Stimulated activated CD4-positive, alpha-beta T cell treated with anti-CD3 and anti-CD28 coated beads, Interleukin-12 subunit alpha, Interleukin-12 subunit beta, amount 100 ng/mL, for 24 hours (primary cell): Measurements from ENCODE around the gene MDFIC.

Experiments
- DNase-seq, 2 experiments: peaks; one replicate each; pipeline ENCODE4 v3.0.0-alpha.2; 2020; ENCODE audit warnings: low read depth in 2 of 2

The MDFIC gene

DNA sequence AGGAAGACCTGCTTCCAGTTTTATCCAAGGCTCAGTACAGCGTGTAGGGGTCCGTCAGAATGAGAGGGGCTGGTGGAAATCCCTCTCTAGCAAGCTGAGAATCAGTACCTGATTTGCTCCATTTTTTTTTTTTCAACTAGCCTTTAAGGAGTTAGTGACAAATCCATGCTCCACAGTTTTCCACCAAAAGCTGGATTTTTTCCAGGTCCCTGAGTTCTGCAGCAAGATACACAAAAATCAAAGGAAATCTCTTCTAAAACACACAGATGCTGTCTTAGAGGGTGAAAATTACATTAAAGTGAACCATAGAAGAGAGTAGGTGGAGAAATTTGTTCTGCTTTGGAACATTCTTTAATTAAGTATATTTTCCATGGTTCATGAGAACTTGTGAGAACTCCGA lies 30.4 kb downstream of the MDFIC start:
- no peak for DNase-seq

DNA sequence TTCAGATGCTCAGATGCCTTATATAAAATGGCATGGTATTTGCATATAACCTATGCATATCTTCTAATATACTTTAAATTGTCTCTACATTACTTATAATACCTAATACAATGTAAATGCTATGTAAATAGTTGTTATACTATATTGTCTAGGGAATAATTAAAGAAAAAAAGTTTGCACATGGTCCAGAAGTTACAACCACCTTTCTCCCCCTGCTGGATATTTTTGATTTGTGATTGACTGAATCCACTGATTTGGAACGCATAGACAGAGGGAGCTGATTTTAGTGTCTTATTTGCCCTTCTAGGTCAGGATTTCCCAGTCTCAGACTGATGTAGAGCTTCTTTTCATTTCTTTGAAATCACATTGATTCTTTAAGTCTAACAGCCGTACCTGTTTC lies 31.8 kb downstream of the MDFIC start:
- no peak for DNase-seq

DNA sequence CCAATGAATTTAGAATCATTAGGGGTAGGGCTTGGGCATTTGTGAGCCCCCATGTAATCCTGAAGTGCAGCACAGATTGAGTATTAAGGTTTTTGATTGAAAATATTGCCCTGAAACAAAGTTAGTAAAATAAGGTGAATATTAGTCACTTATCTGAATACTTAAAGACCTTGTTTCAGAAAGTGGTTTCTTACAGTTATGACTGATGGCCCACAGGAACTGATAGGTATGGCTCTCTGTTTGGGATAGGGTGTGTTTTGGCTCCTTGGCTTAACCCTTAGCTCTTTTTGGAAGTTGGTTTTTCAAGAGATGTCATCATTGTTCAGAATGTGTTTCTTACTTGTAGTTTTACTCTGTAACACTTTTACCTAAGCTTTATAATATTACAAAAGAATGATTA lies 34.8 kb downstream of the MDFIC start:
- DNase-seq: no peak

DNA sequence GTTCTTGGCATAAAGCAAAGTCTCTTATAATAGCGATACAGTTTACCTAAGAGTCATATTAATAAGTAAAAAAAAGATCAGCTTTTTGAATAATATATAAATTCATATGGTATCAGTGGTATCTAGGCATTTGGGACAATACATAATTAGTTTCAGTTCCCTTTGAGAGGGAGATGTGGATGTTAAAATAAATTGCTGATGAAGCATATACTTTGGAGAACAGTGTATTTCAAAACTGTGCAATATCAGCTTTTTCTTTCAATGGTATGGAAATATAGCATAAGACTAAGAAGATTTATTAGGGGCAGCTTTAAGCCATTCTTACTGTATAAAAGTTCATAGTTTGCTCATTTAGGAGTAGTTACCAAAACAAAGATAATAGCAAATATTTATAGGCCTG lies 35.5 kb downstream of the MDFIC start:
- no peak for DNase-seq

DNA sequence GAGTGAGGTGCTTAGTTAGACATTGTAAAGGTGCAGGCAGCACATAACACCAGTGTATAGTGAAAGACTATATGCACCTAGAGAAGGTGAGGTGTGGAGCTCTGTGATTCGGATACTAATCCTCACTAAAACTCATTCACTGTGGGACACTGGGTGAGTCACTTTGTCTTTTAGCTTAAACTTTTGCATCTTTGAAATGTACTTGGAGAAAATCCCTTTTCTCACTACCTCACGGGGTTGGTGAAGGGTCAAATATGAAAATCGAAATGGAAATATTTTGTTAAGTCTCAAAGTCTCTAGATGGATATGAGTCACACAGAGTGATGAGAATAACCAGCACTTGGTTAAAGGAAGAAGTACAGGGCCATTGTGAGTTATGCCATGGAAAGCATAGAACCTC lies 38.0 kb downstream of the MDFIC start:
- no peak for DNase-seq

DNA sequence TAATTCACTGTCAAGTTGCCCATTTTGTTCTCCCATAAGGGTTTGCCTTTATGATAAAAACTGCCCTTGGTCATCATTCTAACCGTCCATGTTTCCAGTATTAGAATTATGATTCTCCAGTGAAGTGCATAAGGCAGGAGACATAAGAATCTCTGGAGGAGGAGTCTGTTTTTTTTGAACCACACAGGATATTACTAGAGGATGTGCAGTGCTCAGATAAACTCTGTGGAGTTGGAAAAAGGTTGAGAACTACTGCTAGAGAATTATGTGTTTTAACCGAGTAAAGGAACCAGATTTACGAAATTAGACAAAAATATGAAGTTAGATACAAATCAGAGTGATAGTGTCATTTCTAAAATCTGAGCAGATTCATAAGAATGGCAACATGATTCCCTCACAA lies 40.5 kb downstream of the MDFIC start:
- DNase-seq: no peak

DNA sequence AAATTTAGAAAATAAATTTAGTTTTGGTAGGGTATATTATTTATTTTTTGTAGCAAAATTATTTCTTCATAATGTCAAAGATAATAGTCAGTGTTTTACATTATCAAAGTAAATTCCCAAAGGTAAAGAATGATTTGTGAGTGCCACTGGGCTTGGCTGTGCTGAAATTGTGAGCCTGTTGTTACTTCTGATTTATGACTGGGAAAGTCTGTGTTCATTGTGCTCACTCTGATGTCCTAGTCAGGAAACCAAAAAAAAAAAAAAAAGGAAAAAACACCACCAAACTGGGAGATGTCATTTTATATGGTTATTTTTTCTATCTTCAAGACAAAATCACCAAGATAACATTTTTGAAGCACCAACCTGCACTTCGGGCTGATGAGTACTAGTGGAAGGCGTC lies 44.3 kb downstream of the MDFIC start:
- DNase-seq: no peak

DNA sequence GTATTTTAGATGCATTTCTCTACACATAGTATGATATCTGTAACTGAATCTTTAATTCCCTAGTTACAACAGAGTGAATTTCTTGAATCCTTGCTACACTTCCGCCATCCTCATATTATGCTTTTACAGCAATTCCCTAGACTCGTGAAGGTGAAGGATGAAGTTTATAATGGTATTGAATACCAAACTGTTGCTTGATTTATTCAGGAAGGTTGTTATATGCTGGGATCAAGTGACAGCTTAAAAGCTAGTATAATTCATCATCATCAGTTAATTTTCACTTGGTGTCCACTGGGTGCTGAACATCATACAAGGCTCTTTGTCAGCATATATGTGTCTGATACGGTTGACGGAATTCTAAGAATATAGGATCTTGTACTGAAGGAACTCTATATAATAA lies 47.2 kb downstream of the MDFIC start:
- DNase-seq: no peak

DNA sequence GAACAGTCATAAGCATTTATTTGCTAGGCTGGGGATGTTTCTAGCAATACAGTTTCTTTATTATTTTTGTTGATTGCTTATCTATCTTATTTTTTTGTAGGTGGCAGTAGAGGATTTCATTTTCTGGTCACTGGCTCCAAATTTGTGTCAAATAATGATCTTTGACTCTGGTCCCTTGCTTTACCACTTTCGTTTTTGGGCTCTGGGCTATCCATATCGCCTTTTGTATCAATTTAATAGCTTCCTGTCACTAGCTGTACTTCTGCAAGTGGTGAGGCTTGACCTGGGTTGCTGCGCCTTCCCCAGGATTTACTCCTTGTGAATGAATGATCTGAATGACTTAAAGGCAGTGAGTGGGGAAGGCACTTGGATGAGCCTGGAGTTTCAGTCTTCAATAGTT lies 48.4 kb downstream of the MDFIC start:
- DNase-seq: no peak

DNA sequence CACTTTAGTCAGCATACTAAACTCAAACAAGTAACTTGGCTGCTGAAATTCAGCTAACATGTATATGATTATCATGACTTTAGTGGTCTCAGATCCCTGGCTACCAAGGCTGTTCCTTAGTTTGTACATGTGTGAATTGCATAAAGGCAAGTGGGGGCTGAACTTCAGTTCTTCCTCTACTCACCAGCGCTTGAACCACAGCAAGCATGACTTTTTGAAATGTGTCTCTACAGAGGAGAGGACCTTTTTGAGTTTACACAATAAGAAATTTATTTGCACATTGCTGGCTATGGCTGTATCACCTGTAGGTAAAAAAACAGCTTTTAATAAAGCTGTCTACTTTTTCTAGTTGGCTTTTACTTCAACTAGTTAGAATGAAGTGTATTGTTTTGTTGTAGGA lies 48.8 kb downstream of the MDFIC start:
- no peak for DNase-seq

DNA sequence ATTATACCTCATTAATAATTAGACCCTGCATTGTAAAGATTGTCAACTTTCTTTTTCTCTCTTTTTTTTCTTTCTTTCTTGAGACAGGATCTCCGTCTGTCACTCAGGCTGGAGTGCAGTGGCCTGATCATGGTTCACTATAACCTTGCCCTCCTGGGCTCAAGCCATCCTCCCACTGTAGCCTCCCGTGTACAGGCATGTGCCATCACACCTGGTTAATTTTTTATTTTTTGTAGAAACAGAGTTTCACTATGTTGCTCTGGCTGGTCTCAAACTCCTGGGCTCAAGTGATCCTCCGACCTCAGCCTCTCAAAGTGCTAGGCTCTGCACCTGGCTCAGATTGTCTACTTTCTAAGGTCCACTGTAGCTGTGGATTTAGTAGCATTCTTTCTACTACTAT lies 50.7 kb downstream of the MDFIC start:
- DNase-seq: no peak

DNA sequence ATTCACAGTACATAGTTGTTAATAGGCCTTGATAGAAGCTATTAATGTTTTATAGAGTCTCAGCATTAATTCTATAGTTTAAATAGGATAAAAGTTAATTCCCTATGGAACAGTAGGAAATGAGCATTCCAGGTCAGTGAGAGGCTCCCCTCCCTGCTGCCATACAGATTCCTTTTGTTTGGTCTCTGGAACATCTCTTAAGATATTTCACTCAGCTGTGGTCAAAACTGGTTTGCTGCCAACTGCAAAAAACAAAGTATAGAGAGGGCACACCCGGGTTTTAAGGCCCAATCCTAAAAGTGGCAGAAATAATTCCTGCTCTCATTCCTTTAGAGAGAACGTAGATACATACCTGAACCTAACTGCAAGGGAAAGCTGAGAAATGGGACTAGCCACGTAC lies 51.3 kb downstream of the MDFIC start:
- DNase-seq: no peak

DNA sequence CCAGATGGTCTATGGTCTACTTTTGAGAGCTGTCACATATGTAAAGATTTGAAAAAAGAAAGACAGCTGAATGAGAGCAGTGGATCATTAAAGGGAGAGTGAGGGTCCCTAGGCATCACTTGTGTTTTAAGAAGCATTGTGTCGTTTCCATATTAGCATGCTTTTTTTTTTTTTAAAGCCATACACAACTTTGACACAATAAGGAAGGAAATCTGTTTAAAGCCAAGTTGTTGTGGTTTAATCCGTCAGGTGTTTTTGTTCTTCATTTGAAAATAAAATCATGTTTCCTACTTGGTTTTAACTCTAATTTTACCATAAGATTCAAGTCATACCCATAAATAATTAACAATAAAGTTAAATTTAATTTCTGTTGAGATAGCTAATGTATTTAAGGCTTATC lies 53.5 kb downstream of the MDFIC start:
- no peak for DNase-seq

DNA sequence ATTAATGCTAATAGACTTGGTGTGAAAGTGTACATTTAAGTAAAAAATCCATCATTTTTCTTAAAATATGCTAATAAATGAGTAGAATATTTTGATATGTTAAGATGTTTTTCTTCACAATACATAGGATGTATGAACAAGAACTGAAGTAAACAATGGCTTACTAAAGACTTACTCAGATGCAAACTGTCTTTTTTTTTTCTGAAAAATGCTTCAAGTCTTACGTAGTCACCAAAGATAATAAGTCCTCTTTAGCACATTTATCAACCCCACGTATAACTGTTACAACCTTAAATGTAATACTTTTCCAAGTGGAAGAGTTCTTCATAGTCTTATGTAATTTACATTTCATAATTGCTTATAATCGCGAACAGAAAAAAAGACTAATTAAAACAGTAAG lies 54.8 kb downstream of the MDFIC start:
- no peak for DNase-seq

DNA sequence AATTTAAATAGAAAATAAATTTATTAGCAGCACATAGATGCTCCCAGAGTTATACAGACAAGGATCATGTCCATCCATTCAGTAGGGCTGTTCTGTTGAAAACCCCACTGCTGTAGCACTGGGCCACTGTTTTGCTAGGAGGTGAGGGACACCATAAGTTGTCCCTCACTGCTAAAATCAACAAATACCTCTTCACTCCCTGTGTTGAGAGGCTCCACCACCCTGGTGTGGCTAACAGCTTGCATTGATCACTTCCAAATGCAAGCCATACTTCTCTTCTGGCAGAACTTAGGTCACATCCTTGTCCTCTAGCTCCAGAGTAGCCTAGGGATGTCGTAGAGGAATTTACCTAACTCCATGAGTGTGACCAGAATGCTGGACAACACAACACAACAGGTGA lies 55.4 kb downstream of the MDFIC start:
- DNase-seq: no peak

DNA sequence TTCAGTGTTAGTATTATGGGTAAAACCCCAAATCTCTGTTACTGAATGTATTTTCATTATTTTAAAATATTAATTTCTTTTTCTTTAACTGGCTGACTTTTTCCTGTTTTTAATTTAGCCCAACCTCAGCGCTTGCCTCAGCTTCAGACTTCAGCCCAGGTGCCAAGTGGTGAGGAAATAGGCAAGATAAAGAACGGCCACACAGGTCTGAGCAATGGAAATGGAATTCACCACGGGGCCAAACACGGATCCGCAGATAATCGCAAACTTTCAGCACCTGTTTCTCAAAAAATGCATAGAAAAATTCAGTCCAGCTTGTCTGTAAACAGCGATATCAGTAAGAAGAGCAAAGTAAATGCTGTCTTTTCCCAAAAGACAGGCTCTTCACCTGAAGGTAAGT lies 57.5 kb downstream of the MDFIC start:
- no peak for DNase-seq

DNA sequence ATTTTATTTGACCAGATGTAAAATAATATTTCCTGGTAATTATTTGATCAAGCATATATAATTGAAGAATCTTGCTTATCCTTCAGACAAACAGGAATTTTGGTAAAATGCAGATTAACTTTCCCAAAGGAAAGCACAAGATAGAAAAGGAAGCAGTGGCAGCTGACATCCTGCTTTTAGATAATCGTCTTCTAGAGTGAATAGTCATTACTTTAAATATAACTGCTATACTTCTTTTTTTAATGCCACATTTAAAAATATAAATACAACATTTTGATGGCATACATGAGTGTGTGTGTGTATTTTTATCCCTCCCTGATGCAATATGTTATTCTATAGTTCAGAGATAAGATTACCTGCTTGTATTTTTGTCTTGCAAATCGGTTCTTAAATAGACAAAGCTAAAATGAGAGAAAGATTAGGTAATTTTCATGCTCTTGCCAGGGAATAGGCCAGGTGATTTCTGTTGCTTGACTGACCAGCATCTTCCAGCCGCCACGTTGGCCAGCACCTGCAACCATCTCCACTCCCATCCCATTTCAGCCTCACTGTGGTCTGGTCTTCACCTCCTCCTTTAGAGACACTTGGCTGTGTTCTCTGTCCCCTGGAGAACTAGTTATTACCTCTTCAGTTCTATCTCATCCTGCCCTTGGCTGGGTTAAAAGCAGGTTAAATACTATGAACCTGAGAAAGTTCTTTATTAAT lies 58.1 kb downstream of the MDFIC start:
- no peak for DNase-seq

DNA sequence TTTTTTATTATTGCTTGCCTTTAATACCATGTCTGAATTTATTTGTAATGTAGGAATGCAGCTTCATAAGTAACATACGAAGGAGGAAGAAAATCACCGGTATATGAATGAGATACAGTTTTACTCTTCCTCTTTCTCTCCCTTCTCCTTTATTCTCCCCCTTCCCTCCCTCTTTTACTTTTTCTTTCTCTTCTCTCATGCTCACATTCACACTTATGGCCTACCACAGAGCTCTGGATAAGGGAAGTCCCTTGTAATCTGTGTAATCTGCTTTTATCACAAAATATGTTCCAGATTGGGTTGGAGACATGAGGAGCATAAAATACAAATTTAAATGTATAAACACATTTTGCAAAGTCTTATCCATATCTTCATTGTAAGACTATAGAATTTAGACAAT lies 59.4 kb downstream of the MDFIC start:
- no peak for DNase-seq

DNA sequence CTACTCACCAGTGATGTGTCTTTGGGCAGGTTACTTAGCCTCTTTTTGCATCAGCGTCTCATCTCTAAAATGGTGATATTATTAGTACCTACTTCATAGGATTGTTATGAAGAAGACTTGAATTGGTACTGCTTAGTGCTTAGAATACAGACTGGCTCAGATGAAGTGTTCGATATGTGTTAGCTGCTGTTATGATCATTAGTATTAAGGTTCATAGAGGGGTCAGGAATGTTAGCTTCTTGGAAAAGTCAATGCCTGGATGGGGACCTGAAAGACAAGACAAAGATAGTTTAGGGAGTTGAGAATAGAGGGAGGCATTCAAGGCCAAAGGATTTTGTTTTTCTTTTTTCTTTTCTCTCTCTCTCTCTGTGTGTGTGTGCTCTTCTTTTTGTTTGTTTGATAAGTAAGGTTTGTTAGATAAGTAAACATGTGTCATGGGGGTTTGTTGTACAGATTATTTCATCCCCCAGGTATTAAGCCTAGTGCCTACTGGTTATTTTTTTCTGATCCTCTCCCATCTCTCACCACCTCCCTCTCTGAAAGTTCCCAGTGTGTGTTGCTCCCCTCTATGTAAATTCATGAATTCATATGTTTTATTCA lies 63.3 kb downstream of the MDFIC start:
- DNase-seq: no peak

DNA sequence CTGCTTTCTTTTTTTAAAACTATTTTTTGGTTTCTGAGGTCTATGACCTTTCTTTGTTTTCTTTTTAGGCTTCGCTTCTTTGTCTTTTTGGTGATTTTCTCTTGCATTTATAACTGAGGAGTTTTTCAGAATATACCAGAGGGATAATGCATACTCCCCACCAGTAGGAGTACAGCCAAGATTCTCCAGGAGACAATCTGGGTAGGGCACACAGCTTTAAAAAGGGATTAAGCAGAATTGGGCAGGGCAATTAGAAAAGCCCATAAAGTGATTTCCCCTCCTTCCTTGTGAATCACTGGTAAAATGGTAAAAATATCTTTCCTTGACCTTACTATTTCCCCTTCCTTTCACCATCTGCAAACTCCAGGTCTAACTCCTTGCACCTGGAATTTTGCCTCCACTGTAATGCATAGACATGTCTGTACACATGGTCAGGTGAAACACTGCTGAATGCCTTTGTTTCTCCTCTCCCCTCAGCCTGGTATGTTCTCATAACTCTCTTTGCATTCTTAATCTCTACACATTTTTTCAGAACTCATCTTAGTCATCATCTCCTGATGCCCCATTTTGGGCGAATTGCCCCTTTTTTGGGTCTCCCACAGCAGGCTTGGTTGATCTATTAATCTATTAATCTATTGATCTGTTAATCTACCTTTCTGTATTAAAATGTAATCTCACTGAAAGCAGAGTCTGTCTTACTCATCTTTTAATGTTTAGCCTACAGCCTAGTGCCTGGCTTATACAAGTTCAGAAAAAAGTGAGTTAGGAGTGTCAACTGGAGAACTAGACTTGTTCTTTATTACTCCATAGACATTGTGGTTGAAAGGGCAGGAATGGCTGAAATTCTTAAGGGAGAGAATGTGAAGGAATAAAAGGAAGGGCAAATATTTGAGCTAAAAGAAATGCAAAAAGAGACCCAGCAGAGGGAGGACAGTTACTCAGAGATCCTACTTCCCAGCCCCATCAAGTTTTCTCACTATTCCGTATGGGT lies 64.6 kb downstream of the MDFIC start:
- DNase-seq: no peak

DNA sequence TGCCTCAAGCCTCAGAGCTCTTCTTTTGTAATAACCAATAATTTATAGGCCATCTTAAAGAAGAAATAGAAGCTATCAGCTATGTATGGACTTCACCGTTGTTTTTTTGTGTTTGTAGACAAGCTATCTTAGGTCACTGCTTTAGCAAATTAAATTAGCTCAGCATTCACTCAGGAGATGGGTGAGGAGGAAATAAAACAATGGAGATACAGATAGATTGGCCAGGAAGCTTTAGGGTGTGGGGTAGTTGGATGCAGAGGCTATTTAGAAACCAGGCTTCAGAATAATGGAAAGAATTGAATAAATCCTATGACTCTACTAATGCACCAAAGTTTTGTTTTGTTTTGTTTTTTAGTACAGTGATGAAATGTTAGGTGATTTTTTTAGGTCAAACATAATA lies 66.1 kb downstream of the MDFIC start:
- no peak for DNase-seq

DNA sequence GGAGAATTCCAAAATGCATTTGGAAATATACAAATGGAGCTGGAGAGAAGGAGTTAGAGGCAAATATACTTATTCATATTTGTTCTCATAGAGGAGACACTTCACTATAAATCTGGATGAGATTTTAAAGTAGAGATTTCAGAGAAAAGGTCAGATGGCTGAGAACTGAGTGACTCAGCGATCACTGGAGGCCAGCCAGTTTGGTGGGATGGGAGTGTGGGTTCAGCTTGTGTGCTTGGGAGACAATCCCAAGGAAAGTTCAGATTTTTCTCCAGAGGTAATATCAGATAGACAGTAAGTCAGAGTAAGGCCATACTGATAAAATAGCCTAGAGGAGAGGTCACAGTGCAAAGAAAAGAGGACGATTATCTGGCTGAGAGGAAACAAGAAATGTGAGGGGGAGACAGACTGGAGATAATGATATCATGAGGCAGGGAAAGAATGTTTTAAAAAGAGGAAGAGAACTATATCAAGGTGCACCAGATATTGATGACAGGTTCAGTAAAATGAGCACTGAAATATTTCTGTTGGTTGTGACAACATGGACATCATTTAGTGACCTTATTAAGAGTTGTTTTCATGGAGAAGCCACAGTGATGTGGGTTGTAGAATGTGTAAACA lies 67.0 kb downstream of the MDFIC start:
- no peak for DNase-seq
